Keratinocyte (primary cell): ENCODE results near the gene ENOSF1. TPM values are rescaled to one million over a fixed set of nuclear protein-coding genes. Genes with fewer than 3 reads are reported as not detected.

Source experiments
- DNase-seq: peaks from one replicate; pipeline ENCODE4 v3.0.0-alpha.2; 2011; ENCODE audit warnings: low read depth, missing footprints, low spot score
- FAIRE-seq: peaks from 2 replicates; lab custom pipeline; 2011; peaks lifted over from hg19 to GRCh38; lab: Jason Lieb, UNC
- H2AFZ ChIP-seq: 2 replicates; pipeline ENCODE4 v1.6.0; 2012; ENCODE audit warnings: low read length, control low read depth, inconsistent platforms; ENCODE audit not compliant: control insufficient read depth
- H3K27ac ChIP-seq: 2 replicates; pipeline ENCODE4 v1.5.1; 2011; ENCODE audit warnings: low read length; ENCODE audit not compliant: control insufficient read depth, insufficient read depth
- H3K27me3 ChIP-seq: 3 replicates; pipeline ENCODE4 v1.6.0; 2011; ENCODE audit warnings: low read length; ENCODE audit not compliant: control insufficient read depth, insufficient read depth; ENCODE audit errors: extremely low read depth
- H3K36me3 ChIP-seq, 2 experiments: 2 replicates in 1 of 2; 3 replicates in 1 of 2; pipeline ENCODE4 v1.5.1; 2011; ENCODE audit warnings: low read length in 2 of 2, mild to moderate bottlenecking in 1 of 2; ENCODE audit not compliant: control insufficient read depth in 2 of 2, insufficient read depth in 2 of 2; ENCODE audit errors: extremely low read depth in 1 of 2
- H3K4me1 ChIP-seq: 3 replicates; pipeline ENCODE4 v1.5.1; 2011; ENCODE audit warnings: low read length; ENCODE audit not compliant: control insufficient read depth, insufficient read depth; ENCODE audit errors: extremely low read depth
- H3K4me2 ChIP-seq: 3 replicates; pipeline ENCODE4 v1.6.0; 2011; ENCODE audit warnings: low read depth, low read length; ENCODE audit not compliant: control insufficient read depth, insufficient read depth; ENCODE audit errors: extremely low read depth
- H3K4me3 ChIP-seq, 3 experiments: fragments of 200-600 bp in 1 of 3; sonication (generic) in 1 of 3; 2 replicates in 2 of 3; 3 replicates in 1 of 3; pipeline ENCODE4 v1.5.1; 2011 to 2016; ENCODE audit warnings: low read length in 3 of 3, mild to moderate bottlenecking in 3 of 3, control low read depth in 2 of 3, inconsistent platforms in 1 of 3, low read depth in 1 of 3, mixed read lengths in 1 of 3, mixed run types in 1 of 3, moderate library complexity in 1 of 3; ENCODE audit not compliant: control insufficient read depth in 2 of 3, insufficient read depth in 2 of 3; ENCODE audit errors: extremely low read depth in 1 of 3
- H3K79me2 ChIP-seq: 2 replicates; pipeline ENCODE4 v1.6.0; 2012; ENCODE audit warnings: low read length; ENCODE audit not compliant: control insufficient read depth, insufficient read depth
- H3K9ac ChIP-seq: 3 replicates; pipeline ENCODE4 v1.6.0; 2011; ENCODE audit warnings: low read length; ENCODE audit not compliant: control insufficient read depth, insufficient read depth; ENCODE audit errors: extremely low read depth
- H3K9me1 ChIP-seq: 3 replicates; pipeline ENCODE4 v1.6.0; 2011; ENCODE audit warnings: low read length; ENCODE audit not compliant: control insufficient read depth, insufficient read depth; ENCODE audit errors: extremely low read depth
- H3K9me3 ChIP-seq: 2 replicates; pipeline ENCODE4 v1.5.1; 2012; ENCODE audit warnings: low read depth, low read length; ENCODE audit not compliant: control insufficient read depth
- H4K20me1 ChIP-seq: 3 replicates; pipeline ENCODE4 v1.6.0; 2011; ENCODE audit warnings: low read length; ENCODE audit not compliant: control insufficient read depth, insufficient read depth; ENCODE audit errors: extremely low read depth
- CTCF ChIP-seq, 3 experiments: IDR thresholded peaks in 1 of 3; conservative IDR thresholded peaks in 1 of 3; optimal IDR thresholded peaks in 1 of 3; 2 replicates in 2 of 3; 3 replicates in 1 of 3; pipeline versions ENCODE3 to v1.5.1; 2011; ENCODE audit warnings: low read length in 3 of 3, mild to moderate bottlenecking in 3 of 3, moderate library complexity in 2 of 3, control low read depth in 1 of 3, inconsistent platforms in 1 of 3; ENCODE audit not compliant: insufficient read depth in 2 of 3; ENCODE audit errors: extremely low read depth in 1 of 3
- EZH2 ChIP-seq: IDR thresholded peaks from one replicate; pipeline ENCODE4 v1.6.1; 2012; ENCODE audit warnings: inconsistent platforms, mild to moderate bottlenecking, low read length, moderate library complexity
- dilution Hi-C: fragments of 300-500 bp; cut with MboI; formaldehyde crosslinking; loops from one replicate; pipeline ENCODE4 v1.7.0; 2020; ENCODE audit warnings: low sequenced_read_pairs; ENCODE audit not compliant: extremely low pct_ligation_motif_present
- polyA plus RNA-seq, 5 experiments: library from polyadenylated mRNA; depleted of rRNA in 3 of 5; stranded (reverse) in 3 of 5; stranded (forward) in 1 of 5; unstranded in 1 of 5; fragments of >200 nt; gene quantifications; 1 replicate in 1 of 5; 2 replicates in 3 of 5; 3 replicates in 1 of 5; pipeline versions ENCODE4 v1.2.1 to v1.2.3, GENCODE V29; 2011 to 2012; ENCODE audit warnings: missing spikeins in 2 of 5, low read depth in 1 of 5, low replicate concordance in 1 of 5

The ENOSF1 gene
- polyA plus RNA-seq, 1 donor (not counting 4 experiments of a cell fraction or from before 2014, with no cell fraction given): 27.6 TPM

- no peaks in the 10 kb centered on the region for H4K20me1 ChIP-seq
- peaks cover 45% of the 10 kb centered on the region for H3K79me2 ChIP-seq
- no peak for FAIRE-seq
- TF ChIP-seq CTCF (optimal IDR thresholded peaks at IDR 0.05 in 1 of 3, IDR thresholded peaks at IDR 0.05 in 1 of 3, conservative IDR thresholded peaks at IDR 0.05 in 1 of 3; ENCODE audit: extremely low read depth in 1 of 3, insufficient read depth in 2 of 3, low read length in 3 of 3) (no peak), EZH2 (no peak)
- no peaks in the 10 kb centered on the region for H3K9me3 ChIP-seq
- dilution Hi-C loops: no loop called here
- H3K9me1 ChIP-seq: no peaks in the 10 kb centered on the region
- DNase-seq: no peak
- no peak overlapping the region for H3K27ac ChIP-seq
- no peaks in the 10 kb centered on the region for H3K27me3 ChIP-seq
- H2AFZ ChIP-seq: no peak overlapping the region
- peaks cover 0 to 26% of the 10 kb centered on the region in 2 experiments for H3K36me3 ChIP-seq
- no peak overlapping the region for H3K4me3 ChIP-seq
- H3K4me2 ChIP-seq: no peak overlapping the region
- H3K9ac ChIP-seq: no peak overlapping the region
- H3K4me1 ChIP-seq: peaks cover 3% of the 10 kb centered on the region
These were observed 50.2 kb downstream of the ENOSF1 start for GRCh38 chr18:662197-662596.

GRCh38 chr18:659597-659996 lies 52.8 kb downstream of the ENOSF1 start:
- no peaks in the 10 kb centered on the region for H3K27me3 ChIP-seq
- peaks cover 3% of the 10 kb centered on the region for H3K4me1 ChIP-seq
- no peak overlapping the region for H3K9ac ChIP-seq
- no peak overlapping the region for H3K4me3 ChIP-seq
- dilution Hi-C loops: no loop called here
- H3K9me3 ChIP-seq: no peaks in the 10 kb centered on the region
- H3K9me1 ChIP-seq: no peaks in the 10 kb centered on the region
- FAIRE-seq (no peak), DNase-seq (no peak)
- H3K4me2 ChIP-seq: no peak overlapping the region
- no peaks in the 10 kb centered on the region for H4K20me1 ChIP-seq
- TF ChIP-seq EZH2 (no peak), CTCF (optimal IDR thresholded peaks at IDR 0.05 in 1 of 3, IDR thresholded peaks at IDR 0.05 in 1 of 3, conservative IDR thresholded peaks at IDR 0.05 in 1 of 3; ENCODE audit: extremely low read depth in 1 of 3, insufficient read depth in 2 of 3, low read length in 3 of 3) (no peak)
- peaks cover 37% of the 10 kb centered on the region for H3K79me2 ChIP-seq
- H3K27ac ChIP-seq: no peak overlapping the region
- no peak overlapping the region for H2AFZ ChIP-seq
- H3K36me3 ChIP-seq: peaks cover 0 to 18% of the 10 kb centered on the region in 2 experiments
